SKM-1 (cell line): Measurements from ENCODE around the gene NOX5.

Experiments
- DNase-seq: peaks from one replicate; lab custom pipeline; 2025; ENCODE audit not compliant: unreplicated experiment; lab: John Stamatoyannopoulos, UW

Gene NOX5

DNA sequence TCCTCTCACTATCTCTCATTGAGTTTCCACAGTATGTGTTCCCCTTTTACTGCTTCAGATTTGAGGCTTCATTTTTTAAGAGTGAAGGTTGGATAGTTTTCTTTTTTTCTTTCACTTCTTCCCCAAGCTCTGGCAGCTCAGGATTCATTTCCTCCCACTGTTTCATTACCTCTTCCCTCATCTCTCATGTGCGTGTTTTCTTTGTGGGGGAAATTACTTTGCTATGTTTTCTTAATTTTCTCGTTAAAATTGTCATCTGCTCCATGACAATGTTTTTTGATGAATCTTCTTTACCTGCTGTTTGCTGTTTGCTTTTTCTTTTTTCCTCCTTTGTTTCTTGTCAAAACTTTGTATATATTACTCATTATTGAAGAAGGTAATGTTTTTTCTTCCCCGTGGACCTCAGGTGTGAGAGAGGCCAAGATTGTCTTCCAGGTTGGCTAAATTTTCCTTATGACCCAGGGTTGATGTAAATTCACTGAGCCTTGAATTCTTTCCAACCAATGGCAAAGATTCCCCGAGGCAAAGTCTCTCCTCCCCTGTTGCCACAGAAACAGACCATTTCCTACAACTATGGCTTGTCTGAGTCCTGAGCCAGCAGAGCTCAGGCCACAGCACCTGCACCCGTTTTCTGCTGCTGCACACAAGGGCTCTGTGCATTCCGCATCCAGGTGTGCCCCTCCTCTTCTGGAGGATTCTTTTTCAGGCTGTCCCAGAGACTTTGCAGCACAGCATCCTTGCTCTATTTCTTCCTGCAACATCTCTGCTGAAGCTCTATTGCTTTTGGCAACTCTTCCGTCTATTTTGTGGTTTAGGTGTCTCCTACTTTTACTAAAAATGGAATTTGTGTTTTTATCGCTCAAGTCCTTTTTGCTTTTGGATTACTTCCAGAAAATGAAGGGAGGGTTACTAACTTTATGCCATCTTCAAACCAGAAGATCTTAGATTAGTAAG is 66.1 kb downstream of the NOX5 start:
- no peak for DNase-seq

DNA sequence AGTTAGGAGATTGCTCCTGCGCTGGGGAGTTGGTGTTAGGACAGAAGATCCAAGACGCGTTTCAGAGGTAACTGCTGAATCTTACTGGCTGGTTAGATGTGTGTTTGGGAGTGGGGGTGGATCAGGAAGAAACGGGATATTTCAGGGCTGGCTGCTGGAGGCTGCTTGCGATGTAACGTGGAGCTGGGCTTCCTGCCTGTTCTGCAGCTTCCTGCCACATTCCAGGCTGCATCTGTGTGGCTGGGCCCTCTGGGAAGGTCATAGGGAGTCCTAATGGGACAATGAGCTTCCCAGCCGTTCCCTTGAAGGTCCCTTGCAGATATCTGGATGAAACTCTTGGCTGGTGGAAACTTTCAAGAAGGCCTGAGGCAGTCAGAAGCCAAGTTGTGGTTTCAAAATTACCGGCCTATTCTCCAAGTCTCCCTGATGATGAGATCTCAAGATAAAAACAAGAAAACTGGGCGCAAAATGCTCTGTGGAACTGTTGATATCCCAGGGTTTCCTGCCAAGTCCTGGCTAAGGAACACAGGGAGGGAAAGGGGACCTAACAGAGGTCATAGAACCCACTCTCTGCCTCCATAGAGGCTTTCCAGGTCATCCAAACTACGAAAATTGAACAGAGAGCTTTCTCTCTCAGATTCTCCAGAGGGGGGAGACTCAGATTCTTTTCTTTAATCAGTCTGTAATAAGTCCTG is 67.0 kb downstream of the NOX5 start:
- DNase-seq, result no peak

DNA sequence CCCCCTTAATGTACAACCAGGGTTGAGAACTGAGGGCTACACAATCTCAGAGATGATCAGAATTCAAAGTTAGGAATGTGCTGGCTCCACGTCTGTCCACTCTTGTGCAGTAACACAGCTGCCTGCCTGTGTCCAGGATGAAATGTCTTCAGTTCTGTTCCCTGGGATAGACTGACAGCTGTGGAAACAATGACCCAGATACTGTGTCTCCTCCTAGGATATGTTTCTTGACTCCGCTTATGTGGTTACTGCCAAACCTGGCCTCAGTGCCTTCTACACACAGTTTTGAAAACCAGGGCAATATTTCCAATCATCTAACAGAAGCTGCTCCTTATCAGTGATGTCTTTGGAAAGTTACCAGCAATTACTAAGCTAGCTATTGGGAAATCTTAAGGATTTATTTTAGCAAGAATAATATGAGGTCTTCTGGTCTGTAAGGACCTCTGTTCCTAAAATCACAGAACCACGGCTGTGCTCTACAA is 67.6 kb downstream of the NOX5 start:
- no peak for DNase-seq

DNA sequence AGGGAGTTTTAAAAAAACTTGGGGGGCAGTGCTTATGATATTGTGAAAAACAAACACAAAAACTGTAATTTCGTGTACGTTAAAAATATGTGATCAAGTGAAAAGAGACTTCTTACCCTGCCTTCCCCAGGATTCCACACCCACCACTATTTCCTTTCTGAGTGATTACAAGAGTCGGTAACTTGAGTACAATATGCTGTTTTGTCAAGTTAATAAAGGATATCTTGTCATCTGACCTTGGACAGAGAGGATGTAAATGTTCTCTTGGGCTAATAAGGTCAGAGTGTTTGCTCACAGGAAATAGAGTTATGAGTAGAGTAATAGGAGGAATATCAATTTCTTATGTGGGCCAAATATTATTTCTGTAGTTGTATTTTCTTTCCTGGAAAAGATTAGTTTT is 68.1 kb downstream of the NOX5 start:
- no peak for DNase-seq

DNA sequence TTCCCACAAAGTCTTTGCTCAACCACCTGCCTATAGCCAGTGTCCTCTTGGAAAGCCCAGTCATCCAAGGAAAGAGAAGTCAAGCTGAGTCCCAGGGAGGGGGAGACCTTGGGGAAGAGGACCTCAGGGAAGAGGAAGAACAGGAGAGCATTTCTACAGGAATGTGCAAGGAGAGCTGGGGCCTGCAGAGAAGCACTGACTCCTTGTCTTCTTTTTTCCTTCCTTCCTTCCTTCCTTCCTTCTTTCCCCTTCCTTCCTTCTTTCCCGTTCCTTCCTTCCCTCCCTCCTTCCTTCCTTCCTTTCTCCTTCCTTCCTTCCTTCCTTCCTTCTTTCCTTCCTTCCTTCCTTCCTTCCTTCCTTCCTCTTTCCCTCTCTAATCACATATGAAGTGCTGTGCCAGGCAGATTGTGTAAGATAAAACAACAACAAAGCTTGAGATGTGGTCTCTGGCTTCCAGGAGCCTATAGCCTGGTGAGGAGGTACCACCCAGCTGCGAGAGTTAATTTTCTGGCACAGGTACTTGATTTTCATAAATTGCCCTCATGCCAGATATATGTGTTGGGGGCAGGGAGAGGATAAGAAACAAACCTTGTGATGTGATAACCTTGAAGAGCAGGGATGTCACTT is 70.0 kb downstream of the NOX5 start:
- no peak for DNase-seq

DNA sequence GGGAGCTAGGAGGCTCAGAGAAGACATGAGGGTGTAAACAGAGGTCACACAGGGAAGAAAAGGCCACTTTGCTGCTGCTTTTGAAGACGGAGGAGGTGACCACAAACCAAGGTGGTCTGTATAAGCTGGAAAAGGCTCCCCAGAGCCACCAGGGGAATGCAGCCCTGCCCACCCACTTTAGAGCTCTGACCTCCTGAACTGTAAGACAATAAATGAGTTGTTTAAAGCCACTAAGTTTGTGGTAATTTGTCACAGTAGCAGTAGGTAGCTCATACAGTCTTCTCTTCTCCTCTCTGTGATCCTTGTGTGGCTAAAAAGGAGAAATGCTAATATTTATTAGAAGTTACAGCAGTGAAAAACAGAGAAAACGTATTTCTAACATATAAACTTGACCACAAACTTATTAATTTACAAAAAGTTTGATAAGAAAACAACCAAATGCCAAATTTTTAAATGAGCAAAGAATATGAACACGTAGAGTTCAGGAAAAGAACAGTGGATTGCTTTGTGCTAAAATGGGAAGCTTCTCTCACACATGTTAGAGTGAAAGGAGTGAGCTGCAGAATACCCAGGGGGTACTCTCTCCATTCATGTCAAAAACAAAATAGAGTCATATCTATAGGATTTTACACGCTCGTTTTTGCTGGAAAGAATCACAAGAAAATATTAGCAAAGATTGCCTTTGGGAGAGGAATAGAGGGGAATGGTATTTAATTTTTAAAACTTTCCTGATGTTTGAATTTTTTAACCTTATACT is 71.0 kb downstream of the NOX5 start:
- no peak for DNase-seq

DNA sequence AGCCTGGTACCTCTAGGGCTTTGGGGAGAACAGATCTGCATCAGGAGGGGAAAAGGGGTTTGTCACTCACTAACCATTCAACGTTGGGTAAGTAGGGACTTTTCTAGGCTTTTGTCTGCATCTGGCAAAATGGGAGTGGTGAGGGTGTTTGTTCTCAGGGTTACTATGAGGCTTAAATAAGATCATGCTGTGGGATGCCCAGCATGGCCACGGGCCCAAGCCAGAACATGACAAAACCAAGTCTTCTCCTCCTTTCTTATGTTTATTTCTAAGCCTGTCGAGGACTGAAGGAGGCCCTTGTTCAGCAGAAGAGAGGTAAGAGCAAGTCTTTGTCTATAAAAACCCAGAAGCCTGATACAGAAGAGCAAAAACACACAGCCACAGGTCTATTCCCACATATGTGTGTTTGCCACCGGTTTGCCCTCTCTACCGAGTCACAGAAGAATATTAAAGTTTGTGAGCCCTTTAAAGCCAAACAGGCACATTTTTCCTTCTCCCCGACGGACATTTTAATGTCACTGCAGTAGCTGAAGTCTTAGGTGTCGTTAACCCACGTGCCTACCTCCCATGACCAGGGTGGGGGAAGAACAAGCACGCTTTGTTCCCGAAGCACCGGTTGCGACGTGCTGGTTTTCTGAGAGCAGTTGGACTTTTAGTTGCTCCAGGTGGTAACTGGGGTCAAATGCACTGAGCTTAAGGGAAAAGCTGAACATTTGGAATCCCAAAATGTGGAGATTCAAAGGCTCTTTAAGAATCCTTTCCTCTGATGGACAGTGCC is 72.1 kb downstream of the NOX5 start:
- DNase-seq, result no peak

DNA sequence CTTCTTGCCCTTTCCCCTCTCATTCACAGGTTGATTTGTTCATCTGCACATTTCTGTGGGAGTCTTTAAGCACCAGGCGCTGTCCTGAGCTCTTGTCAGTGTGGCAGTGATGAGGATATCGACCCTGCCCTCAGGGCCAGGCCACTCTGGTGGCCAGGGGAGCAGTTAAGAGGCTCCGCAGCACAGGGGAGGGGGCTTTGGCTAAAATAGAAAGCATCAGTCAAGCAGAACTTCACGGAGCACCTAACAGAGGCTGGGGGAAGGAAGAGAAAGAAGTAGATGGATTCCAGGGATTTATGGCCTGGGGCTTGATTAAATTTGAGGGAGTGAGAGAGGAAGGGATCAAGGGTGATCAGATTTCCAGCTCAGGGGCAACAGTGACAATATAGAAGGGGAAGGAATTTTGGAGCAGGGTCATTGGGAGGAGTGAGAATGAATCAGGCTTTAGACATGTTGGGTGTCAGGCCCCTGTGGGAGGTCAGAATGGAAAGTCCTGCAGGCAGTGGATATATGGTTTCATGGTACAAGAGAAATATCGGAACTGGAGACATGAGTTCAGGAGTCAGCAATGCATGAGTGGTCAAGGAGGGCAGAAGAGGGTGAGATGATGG is 73.0 kb downstream of the NOX5 start:
- no peak for DNase-seq

DNA sequence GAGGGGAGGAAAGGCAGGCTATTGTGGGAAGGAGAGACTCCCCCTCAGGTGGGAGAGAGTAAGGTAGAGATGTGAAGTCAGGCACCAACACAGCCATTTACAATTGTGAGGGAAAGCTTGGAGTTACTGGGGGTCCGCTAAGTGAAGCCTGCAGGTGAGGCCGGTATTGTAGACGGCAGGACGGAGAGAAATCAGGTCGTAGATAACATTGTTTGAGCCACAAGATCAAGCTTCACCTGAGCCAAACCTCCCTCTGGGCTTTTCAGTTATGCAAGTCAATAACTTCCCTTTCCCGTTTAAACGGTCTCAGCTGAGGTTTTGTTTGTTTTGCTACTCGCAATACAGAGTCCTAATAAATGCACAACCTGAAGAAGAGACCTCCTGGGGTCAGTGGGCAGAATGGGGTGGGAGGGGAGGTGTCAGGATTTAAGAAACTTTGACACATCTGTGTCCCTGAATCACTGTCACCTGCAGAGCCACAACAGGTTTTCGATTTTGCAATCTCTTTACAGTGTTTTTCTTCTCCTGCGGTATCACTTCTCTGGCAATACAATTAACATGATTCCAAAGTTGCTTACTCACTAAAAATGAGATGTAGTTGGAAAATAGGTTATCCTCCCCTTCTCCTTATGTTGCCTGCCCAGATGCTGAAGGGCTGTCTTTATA is 73.9 kb downstream of the NOX5 start:
- DNase-seq, result no peak

DNA sequence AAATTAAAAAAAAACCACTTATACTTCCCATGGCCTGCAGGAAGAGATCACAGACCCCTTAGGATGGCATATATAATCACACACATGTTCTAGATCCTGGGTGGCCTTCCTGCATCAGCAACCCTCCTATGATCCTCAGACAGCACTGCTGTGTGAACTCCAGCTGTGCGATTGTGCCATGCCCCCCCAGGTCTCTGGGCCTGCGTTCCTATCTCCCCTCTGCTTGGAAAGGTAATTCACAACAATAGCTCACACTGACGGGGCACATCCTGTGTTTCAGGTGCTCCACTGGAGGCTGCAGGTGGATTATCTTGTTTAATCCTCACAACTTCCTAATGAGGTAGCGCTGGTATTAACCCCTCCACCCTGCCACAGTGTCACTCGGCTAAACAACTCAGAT is 74.8 kb downstream of the NOX5 start:
- no peak for DNase-seq

DNA sequence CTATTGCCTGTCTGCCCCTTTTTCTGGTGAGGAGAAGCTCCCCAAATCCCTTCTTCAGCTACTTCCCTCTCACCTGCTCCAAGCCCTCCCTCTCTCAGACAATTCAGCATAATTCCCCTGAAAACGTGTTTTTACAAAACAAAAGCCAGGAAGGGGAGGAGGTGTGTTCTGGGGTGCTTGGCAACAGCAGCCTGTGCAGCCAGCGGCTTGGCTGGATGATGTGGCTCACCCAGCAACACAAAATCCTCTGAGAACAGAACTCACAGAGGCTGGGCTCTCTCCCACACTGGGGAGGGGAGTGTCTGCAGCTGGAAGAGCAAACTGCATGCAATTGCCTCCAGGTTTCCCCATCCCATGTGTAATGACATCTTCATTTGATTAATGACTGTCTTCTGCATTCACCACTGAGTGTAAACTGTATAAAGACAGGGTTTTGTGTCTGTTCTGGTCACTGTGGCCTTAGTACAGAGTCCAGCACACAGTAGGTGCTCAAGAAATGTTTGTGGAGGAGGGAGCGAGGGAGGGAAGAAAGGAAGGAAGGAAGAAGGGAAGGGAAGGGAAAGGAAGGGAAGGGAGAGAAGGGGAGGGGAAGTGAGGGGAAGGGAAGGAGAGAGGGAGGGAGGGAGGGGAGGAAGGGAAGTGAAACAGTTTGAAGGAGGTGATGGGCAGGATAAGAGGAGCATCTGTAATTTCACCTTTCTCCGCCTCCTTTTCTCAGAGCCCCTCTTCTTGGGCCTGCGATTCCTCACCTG is 75.9 kb downstream of the NOX5 start:
- DNase-seq, result no peak

DNA sequence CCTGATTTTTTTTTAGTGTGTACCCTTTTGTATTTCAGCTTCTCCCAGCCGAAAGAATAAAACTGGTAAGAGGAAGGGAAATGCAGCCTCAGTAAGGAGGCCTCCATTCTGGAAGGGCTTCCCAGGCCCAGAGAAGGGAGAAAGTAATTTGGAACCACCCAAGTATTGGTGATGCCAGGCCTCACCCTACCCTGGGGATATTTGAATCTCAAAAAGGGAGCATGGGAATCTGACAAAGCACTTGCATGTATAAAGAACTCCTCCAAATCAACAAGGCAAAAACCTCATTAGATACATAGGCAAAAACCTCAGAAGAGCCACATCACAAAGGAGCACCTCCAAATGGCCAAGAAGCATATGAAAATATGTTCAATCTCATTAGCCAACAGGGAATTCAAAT is 77.2 kb downstream of the NOX5 start:
- DNase-seq, result no peak

DNA sequence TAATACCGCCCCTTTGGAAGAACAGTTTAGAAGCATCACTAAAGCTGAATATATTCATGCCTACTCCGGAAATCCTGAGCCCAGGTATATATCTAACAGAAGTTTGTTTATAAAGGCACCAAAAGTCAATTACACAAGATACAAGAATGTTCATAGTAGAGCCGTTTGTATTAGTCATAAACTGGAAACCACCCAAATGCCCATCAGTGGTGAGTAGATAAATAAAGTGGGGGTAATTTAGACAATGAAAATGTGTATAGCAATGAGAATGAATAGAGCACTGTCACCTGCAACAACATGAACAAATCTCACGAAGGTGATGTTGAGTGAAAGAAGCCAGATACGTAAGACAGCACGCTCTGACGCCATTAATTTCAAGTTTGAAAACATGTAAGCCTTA is 77.7 kb downstream of the NOX5 start:
- no peak for DNase-seq

DNA sequence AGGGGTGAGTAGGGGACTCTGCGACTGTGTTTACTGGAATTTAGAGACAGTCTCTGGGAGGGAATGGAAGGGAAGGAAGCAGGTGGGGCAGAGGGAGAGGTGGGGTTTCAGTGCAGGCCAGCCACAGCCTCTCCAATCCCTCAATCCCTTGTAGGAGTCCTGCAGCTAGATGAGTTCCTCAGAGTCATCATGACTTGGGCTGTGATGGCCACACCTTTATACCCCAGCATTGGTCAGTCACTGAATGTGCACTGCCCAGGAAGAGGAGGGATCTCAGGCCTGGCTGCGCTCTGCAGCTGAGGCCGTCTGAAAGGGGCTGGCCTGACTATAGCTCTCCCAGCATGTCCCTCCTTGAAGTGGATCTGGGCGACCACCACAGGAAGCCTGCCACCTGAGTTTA is 78.6 kb downstream of the NOX5 start:
- no peak for DNase-seq

DNA sequence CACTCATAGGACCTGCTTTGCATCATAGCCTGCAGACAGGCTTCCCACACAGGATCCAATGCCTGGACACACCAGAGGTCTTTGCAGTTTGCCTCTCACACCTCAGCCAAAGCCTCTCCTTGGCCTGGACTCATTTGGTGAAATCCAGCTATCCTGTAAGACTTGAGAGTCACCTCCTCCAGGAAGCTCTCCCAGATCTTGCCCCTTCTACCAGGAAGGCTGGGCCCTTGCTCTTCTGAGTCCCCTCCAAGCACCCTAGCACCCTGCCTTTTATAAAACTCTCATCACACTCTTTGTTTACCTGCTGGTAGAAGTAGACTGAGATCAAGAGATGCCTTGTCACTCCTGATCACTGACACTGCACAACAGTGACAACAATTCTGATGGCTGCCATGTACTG is 79.1 kb downstream of the NOX5 start:
- DNase-seq, result no peak

DNA sequence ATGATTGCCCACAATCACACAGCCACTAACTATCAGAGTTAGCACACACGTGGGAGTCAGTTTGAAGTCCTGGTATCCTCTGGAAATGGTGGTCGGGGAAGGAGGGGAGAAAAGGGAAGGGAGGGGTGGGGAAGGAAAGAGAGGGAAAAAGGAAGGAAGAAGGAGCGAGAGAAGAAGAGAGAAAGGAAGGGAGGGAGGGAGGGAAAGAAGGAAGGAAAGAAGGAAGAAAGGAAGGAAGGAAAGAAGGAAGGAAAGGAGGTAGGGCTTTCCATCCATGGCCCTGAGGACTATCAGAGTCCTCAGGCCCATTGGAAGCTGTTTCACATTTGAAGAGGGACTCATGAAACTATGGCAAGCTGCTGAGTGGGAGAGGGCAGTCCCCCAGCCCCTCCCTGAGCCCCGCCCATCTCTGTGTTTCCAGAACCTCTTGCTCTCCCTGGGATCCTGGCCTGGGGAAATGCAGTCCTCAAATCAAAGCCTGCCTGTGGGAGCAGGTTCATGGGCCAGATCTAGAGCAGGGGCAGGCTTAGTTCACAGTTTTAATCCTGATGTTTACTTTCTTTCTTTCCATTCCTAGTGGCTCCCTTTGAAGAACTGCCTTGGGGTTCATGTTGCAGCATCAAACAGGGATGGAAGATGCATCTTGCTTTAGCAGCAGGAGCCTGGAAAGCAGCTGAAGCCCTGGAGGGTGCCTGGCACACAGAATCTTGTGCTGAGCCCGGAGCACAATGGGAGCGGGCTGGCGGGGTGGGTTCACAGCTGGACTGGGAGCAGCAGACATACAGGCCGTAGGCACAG is 79.8 kb downstream of the NOX5 start:
- no peak for DNase-seq

DNA sequence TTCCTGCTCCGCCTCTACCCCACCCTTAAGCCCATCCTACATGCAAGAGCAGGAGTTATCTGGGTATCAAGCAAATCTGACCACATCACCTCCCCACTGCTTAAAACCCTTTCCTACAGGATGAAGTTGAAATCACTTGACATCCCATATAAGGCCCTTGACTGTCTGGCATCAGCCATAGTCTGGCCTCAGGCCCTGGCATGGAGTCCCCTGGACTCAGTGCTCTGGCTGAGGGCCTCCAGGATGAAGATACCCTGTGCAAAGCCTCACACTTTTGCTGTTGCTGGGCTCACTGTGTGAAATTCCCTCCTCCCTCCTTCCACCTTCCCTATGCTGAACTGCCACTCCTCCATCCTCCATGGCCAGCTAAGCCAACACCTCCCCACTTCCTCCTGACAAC is 80.8 kb downstream of the NOX5 start:
- DNase-seq, result no peak

DNA sequence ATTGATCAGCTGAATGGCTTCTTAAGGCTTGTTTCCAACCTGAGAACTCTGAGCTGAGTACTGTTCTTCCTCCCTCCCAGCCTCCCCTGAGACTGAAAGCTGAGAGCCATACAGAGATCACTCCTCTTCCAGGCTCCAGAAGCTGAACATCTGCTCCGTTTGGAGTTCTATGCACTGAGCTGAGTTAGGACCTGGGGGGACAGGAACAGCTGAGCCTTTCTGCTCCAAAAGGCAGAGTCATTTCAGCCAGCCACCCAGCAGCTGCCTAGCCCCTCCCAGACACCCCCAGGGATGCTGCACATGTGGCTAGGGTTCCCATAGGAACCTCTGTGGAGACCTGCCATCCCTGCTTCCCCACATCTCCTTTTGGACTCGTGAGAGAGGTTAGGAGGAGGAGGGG is 81.7 kb downstream of the NOX5 start:
- DNase-seq, result no peak
